ENCODE data around the gene AMZ1.

DNA sequence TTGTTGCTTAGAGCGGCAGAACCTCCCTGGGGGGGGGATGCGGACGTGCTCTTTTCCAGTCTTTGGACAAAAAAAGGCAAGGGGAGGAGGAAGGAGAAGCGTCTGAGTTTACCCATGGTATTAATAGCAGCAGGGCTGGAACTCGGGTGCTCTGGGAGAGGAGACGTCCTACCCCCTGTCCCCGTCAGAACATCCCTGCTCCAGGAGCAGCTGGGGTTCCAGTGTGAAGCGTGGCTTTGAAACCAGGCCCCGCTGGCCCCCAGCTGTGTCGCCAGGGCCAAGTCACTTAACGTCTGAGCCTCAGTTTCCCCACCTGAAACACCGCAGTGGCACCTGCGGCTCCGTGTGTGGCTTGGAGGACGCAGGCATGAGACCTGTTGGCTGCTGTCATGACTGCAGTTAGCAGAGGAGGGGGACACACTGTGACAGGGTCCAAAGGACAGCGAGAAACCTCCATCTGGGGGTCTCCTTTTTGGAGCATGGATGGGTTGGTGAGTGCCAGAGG is 1.4 kb downstream of the AMZ1 start:
- TF ChIP-seq, protein P1, sequence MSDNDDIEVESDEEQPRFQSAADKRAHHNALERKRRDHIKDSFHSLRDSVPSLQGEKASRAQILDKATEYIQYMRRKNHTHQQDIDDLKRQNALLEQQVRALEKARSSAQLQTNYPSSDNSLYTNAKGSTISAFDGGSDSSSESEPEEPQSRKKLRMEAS (CRISPR knock-in tag; IDR thresholded peaks at IDR 0.05): no peak
- TF ChIP-seq, protein P2, sequence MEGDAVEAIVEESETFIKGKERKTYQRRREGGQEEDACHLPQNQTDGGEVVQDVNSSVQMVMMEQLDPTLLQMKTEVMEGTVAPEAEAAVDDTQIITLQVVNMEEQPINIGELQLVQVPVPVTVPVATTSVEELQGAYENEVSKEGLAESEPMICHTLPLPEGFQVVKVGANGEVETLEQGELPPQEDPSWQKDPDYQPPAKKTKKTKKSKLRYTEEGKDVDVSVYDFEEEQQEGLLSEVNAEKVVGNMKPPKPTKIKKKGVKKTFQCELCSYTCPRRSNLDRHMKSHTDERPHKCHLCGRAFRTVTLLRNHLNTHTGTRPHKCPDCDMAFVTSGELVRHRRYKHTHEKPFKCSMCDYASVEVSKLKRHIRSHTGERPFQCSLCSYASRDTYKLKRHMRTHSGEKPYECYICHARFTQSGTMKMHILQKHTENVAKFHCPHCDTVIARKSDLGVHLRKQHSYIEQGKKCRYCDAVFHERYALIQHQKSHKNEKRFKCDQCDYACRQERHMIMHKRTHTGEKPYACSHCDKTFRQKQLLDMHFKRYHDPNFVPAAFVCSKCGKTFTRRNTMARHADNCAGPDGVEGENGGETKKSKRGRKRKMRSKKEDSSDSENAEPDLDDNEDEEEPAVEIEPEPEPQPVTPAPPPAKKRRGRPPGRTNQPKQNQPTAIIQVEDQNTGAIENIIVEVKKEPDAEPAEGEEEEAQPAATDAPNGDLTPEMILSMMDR (IDR thresholded peaks at IDR 0.05): no peak
- TF ChIP-seq, protein P3, sequence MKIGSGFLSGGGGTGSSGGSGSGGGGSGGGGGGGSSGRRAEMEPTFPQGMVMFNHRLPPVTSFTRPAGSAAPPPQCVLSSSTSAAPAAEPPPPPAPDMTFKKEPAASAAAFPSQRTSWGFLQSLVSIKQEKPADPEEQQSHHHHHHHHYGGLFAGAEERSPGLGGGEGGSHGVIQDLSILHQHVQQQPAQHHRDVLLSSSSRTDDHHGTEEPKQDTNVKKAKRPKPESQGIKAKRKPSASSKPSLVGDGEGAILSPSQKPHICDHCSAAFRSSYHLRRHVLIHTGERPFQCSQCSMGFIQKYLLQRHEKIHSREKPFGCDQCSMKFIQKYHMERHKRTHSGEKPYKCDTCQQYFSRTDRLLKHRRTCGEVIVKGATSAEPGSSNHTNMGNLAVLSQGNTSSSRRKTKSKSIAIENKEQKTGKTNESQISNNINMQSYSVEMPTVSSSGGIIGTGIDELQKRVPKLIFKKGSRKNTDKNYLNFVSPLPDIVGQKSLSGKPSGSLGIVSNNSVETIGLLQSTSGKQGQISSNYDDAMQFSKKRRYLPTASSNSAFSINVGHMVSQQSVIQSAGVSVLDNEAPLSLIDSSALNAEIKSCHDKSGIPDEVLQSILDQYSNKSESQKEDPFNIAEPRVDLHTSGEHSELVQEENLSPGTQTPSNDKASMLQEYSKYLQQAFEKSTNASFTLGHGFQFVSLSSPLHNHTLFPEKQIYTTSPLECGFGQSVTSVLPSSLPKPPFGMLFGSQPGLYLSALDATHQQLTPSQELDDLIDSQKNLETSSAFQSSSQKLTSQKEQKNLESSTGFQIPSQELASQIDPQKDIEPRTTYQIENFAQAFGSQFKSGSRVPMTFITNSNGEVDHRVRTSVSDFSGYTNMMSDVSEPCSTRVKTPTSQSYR (CRISPR knock-in tag; IDR thresholded peaks at IDR 0.05): no peak
- TF ChIP-seq, protein P4, sequence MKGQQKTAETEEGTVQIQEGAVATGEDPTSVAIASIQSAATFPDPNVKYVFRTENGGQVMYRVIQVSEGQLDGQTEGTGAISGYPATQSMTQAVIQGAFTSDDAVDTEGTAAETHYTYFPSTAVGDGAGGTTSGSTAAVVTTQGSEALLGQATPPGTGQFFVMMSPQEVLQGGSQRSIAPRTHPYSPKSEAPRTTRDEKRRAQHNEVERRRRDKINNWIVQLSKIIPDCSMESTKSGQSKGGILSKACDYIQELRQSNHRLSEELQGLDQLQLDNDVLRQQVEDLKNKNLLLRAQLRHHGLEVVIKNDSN (CRISPR knock-in tag; IDR thresholded peaks at IDR 0.05): no peak
- TF ChIP-seq ZBTB21 (CRISPR knock-in tag; IDR thresholded peaks at IDR 0.05; ENCODE audit: borderline replicate concordance) (no peak), CREB1 (CRISPR knock-in tag; IDR thresholded peaks at IDR 0.05) (no peak), ZNF232 (CRISPR knock-in tag; IDR thresholded peaks at IDR 0.05) (no peak), KAT7 (CRISPR knock-in tag; IDR thresholded peaks at IDR 0.05; ENCODE audit: borderline replicate concordance) (no peak), TEAD4 (CRISPR knock-in tag; IDR thresholded peaks at IDR 0.05) (no peak)
- TF ChIP-seq, protein P5, sequence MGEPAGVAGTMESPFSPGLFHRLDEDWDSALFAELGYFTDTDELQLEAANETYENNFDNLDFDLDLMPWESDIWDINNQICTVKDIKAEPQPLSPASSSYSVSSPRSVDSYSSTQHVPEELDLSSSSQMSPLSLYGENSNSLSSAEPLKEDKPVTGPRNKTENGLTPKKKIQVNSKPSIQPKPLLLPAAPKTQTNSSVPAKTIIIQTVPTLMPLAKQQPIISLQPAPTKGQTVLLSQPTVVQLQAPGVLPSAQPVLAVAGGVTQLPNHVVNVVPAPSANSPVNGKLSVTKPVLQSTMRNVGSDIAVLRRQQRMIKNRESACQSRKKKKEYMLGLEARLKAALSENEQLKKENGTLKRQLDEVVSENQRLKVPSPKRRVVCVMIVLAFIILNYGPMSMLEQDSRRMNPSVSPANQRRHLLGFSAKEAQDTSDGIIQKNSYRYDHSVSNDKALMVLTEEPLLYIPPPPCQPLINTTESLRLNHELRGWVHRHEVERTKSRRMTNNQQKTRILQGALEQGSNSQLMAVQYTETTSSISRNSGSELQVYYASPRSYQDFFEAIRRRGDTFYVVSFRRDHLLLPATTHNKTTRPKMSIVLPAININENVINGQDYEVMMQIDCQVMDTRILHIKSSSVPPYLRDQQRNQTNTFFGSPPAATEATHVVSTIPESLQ (CRISPR knock-in tag; IDR thresholded peaks at IDR 0.05): no peak
- TF ChIP-seq, protein P6, sequence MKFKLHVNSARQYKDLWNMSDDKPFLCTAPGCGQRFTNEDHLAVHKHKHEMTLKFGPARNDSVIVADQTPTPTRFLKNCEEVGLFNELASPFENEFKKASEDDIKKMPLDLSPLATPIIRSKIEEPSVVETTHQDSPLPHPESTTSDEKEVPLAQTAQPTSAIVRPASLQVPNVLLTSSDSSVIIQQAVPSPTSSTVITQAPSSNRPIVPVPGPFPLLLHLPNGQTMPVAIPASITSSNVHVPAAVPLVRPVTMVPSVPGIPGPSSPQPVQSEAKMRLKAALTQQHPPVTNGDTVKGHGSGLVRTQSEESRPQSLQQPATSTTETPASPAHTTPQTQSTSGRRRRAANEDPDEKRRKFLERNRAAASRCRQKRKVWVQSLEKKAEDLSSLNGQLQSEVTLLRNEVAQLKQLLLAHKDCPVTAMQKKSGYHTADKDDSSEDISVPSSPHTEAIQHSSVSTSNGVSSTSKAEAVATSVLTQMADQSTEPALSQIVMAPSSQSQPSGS (CRISPR knock-in tag; IDR thresholded peaks at IDR 0.05; ENCODE audit: borderline replicate concordance, low read depth): no peak
